BJ (cell line): Measurements from ENCODE around the gene OR2AE1. TPM values are rescaled to one million over a fixed set of nuclear protein-coding genes. Genes with fewer than 3 reads are reported as not detected.

Experiments
- CTCF ChIA-PET: fragments of 350-600 bp; formaldehyde crosslinking; extraction: SDS; loops from one replicate; lab custom pipeline; 2021; ENCODE audit warnings: antibody characterized with exemption, inconsistent platforms; lab: Yijun Ruan, JAX
- POLR2A ChIA-PET: fragments of 300-600 bp; sonication (Branson Sonifier 250); formaldehyde crosslinking; extraction: SDS; loops from one replicate; lab custom pipeline; 2021; ENCODE audit warnings: antibody characterized with exemption; lab: Charles Lee
- DNase-seq: peaks from one replicate; pipeline ENCODE4 v3.0.0-alpha.2; 2011; ENCODE audit warnings: low read depth
- H3K27me3 ChIP-seq: 2 replicates; pipeline ENCODE4 v1.6.0; 2011; ENCODE audit warnings: low read length; ENCODE audit not compliant: control insufficient read depth, insufficient read depth
- H3K36me3 ChIP-seq: 2 replicates; pipeline ENCODE4 v1.5.1; 2011; ENCODE audit warnings: low read length; ENCODE audit not compliant: control insufficient read depth, insufficient read depth
- H3K4me3 ChIP-seq: 2 replicates; pipeline ENCODE4 v1.5.1; 2011; ENCODE audit warnings: low read depth, mild to moderate bottlenecking, control low read depth, low read length
- polyA plus RNA-seq: library from polyadenylated mRNA; depleted of rRNA; stranded (reverse); fragments of >200 nt; gene quantifications from 2 replicates; pipeline ENCODE4 v1.2.3, GENCODE V29; 2011
- TF ChIP-seq, protein P1 (sequence below): IDR thresholded peaks from 2 replicates; pipeline ENCODE4 v1.5.1; 2011; ENCODE audit warnings: low read depth, mild to moderate bottlenecking, control low read depth, inconsistent platforms, low read length, moderate library complexity; ENCODE audit not compliant: insufficient read depth

Gene OR2AE1
- polyA plus RNA-seq, 1 experiment: not detected

DNA sequence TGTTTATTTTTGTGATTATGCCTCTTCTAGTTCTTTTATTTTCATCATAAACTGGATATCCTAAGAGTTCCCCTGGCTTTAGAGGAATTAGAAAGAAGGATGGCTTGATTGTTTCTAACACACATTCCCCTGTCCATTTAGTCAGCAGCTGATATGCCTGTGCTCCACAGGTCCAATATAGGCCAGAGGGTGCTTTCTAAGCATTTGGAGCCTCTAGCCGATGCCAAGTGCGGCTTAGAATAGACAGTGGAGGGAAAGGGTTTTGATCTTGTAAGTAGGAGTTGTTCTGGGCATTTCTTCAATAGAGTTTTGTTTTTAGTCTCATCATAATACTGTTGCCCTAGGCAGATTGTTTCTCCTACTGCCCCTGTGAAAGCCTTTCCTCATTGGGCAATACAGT lies 42.5 kb downstream of the OR2AE1 start:
- Histone ChIP-seq H3K4me3 (no peak overlapping the region), H3K27me3 (0 out of 2 replicates have a peak, but pooled peaks cover 1% of the 10 kb centered on the region), H3K36me3 (no peaks in the 10 kb centered on the region)
- POLR2A ChIA-PET: no interaction called here
- CTCF ChIA-PET: no interaction called here
- TF ChIP-seq, protein P1, sequence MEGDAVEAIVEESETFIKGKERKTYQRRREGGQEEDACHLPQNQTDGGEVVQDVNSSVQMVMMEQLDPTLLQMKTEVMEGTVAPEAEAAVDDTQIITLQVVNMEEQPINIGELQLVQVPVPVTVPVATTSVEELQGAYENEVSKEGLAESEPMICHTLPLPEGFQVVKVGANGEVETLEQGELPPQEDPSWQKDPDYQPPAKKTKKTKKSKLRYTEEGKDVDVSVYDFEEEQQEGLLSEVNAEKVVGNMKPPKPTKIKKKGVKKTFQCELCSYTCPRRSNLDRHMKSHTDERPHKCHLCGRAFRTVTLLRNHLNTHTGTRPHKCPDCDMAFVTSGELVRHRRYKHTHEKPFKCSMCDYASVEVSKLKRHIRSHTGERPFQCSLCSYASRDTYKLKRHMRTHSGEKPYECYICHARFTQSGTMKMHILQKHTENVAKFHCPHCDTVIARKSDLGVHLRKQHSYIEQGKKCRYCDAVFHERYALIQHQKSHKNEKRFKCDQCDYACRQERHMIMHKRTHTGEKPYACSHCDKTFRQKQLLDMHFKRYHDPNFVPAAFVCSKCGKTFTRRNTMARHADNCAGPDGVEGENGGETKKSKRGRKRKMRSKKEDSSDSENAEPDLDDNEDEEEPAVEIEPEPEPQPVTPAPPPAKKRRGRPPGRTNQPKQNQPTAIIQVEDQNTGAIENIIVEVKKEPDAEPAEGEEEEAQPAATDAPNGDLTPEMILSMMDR: no peak
- no peak for DNase-seq

DNA sequence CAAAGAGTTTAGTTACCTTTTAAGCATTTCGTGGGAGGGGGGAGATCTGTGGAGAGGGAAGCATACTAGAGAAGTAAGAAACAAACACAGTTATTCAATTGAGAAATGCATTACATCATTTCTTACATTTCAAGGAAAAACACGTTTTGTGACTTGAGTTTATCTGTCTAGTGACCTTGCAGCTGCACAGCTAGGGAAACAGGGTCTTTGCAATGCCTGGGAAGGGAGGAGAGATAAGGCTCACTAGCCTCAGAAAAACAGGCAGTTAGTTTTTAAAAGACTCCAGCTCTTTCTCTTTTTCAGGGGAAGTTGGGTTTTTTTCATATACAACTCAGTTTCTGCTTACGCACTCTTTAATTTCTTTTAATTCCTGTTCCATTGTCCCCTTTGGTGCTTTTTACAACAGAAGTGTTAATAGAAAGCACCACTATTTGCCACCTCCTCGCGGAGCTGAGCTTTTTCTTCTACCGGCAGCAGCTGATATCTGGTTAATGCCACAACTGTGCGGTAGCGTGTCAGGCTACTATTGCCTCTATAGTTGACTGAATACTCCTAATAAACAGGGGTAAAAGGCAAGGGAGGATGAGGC lies 43.5 kb downstream of the OR2AE1 start:
- Histone ChIP-seq H3K27me3 (0 out of 2 replicates have a peak, but pooled peaks cover 1% of the 10 kb centered on the region), H3K4me3 (no peak overlapping the region), H3K36me3 (no peaks in the 10 kb centered on the region)
- POLR2A ChIA-PET: no interaction called here
- CTCF ChIA-PET: no interaction called here
- no peak for DNase-seq
- TF ChIP-seq, protein P1: no peak

DNA sequence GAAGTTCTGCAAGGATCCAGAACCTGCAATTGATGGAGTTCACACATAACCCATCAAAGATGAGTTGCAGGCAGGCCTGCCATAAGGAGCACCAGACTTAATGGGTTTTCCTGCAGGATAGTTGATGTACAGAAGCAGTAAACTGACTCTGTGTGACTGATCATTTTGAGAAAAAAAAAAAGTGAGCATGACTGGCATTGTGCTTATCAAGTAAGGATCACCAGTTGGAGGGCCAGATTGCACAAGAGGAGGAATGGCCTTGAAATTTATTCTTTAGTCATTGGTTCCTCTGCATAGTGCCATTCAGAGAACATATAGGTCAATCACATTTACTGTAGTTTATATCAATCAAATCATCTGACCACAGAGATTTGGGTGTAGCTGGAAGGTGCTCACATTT lies 45.2 kb downstream of the OR2AE1 start:
- ChIA-PET POLR2A (no interaction called here), CTCF (no interaction called here)
- Histone ChIP-seq H3K27me3 (0 out of 2 replicates have a peak, but pooled peaks cover 1% of the 10 kb centered on the region), H3K36me3 (no peaks in the 10 kb centered on the region), H3K4me3 (no peak overlapping the region)
- no peak for DNase-seq
- TF ChIP-seq, protein P1: no peak

DNA sequence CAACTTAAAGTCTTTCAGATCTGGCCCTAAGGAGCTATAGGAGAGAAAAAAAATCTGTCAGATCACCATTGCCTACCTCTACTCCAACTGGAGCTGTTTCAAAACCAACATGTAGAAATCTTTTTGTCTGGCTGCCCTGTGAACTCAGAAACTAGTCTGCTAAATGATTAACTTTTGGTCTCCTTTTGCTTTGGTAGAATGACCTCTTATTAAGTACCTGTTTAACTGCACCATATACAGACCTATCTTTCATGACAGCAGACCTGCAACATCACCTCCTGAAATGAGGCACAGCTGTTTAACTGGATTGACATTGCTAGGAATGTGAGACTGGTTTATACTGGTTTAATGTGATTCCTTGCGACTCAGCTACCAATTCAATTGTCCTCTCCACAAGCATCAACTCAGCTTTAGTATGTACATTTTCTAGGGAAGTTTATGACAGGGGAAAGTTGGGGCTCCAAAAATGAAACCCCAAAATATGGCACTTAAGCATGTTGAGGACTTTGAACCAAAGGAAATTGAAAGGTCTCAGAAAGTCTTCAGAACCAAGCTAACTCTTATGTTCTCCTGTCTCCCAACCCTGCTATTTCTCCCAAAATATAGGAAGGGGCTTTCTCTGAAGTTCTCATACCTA lies 47.2 kb downstream of the OR2AE1 start:
- no peak overlapping the region for H3K4me3 ChIP-seq
- TF ChIP-seq, protein P1: no peak
- CTCF ChIA-PET: no interaction called here
- no peaks in the 10 kb centered on the region for H3K36me3 ChIP-seq
- H3K27me3 ChIP-seq: peaks cover 1% of the 10 kb centered on the region; the same call in 1 of the 2 replicates
- POLR2A ChIA-PET: no interaction called here
- no peak for DNase-seq

DNA sequence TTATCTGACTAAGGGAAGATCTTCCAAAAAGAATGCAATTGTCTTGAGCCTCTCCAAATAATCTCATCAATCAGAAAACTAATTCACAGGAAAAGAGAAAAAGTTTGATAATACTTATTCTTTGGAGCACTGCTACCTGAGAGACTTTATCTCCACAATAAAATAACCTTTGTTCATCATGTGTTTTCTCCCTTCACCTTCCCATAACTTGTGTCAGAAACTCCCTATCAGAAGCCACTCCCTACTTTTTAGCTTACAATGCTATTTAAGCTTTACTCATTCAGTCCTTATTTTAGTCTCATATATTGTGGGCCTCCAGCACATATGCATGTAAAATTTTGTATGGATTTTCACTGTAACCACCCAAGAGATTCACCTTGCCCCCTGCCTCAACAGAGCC lies 48.0 kb downstream of the OR2AE1 start:
- DNase-seq: no peak
- ChIA-PET CTCF (no interaction called here), POLR2A (no interaction called here)
- TF ChIP-seq, protein P1: no peak
- no peak overlapping the region for H3K4me3 ChIP-seq
- H3K27me3 ChIP-seq: peaks cover 4% of the 10 kb centered on the region; the same call in 1 of the 2 replicates
- no peaks in the 10 kb centered on the region for H3K36me3 ChIP-seq
